SK-N-MC (cell line): ENCODE results near the gene ELMO1.

Experiments used
- DNase-seq: peaks from one replicate; pipeline ENCODE4 v3.0.0-alpha.2; 2011; ENCODE audit warnings: low read depth, low spot score
- H3K27ac ChIP-seq: fragments of 200-600 bp; sonication (generic); 2 replicates; pipeline ENCODE4 v1.5.1; 2016; ENCODE audit warnings: mixed run types
- H3K36me3 ChIP-seq: fragments of 200-600 bp; sonication (generic); 2 replicates; pipeline ENCODE4 v1.6.1; 2017; ENCODE audit warnings: antibody characterized with exemption, low read length, mixed read lengths; ENCODE audit not compliant: insufficient read depth
- H3K4me3 ChIP-seq: fragments of 200-600 bp; sonication (generic); 2 replicates; pipeline ENCODE4 v1.5.1; 2016
- H3K9ac ChIP-seq: fragments of 200-600 bp; sonication (generic); 2 replicates; pipeline ENCODE4 v1.8.0; 2017; ENCODE audit warnings: mixed run types, mixed read lengths; ENCODE audit not compliant: insufficient read length
- H3K9me3 ChIP-seq: fragments of 200-600 bp; sonication (generic); 2 replicates; pipeline ENCODE4 v1.6.1; 2017; ENCODE audit warnings: low read depth, mild to moderate bottlenecking, antibody characterized with exemption, low read length, moderate library complexity, mixed read lengths
- EZH2 ChIP-seq: fragments of 200-600 bp; sonication (generic); IDR thresholded peaks from one replicate; pipeline ENCODE4 v1.6.1; 2017; ENCODE audit warnings: antibody characterized with exemption
- FOXP2 ChIP-seq: optimal IDR thresholded peaks from 2 replicates; pipeline ENCODE3; 2011; ENCODE audit warnings: mild to moderate bottlenecking, moderate library complexity; ENCODE audit not compliant: insufficient read depth; ENCODE audit errors: extremely low read length, control extremely low read depth
- POLR2AphosphoS5 ChIP-seq: IDR thresholded peaks from 2 replicates; pipeline ENCODE4 v1.6.1; 2012; ENCODE audit warnings: mild to moderate bottlenecking, low read depth, low read length, borderline replicate concordance

ELMO1 gene

DNA sequence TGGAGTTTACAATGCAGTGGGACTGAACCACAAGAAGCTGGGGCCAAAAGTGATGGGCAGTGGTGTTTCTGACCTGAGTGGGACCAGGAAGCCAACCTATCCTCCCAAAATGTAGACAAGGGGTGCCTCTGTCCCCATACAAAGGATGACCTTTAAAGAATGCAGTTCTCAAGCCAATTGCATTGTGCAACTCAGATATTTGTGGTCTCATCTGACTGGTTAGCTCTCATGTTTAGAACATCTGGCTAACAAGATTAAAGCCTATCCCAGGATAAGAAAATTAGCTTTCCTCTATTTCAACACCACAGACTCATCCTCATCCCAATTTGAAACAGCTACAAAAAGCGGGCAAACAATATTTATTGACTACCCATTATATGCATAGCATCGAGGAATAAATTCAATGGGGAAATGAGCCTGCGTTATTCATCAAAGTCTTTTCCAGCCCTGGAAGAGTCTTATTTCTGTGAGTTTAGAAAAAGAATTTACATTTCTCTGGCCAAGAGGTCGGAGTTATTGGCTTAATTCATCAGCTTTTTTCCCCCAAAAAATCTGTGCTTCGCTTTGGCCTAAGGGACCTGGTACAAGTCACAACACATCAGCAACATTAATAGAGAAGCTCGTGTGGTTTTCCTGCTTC is 26.7 kb downstream of the ELMO1 start:
- DNase-seq, result no peak
- H3K9ac ChIP-seq, result no peak overlapping the region
- no peaks in the 10 kb centered on the region for H3K9me3 ChIP-seq
- H3K4me3 ChIP-seq, result no peak overlapping the region
- no peak for TF ChIP-seq POLR2AphosphoS5
- TF ChIP-seq EZH2, result no peak
- TF ChIP-seq FOXP2, result no peak
- no peaks in the 10 kb centered on the region for H3K36me3 ChIP-seq
- H3K27ac ChIP-seq, result no peak overlapping the region

DNA sequence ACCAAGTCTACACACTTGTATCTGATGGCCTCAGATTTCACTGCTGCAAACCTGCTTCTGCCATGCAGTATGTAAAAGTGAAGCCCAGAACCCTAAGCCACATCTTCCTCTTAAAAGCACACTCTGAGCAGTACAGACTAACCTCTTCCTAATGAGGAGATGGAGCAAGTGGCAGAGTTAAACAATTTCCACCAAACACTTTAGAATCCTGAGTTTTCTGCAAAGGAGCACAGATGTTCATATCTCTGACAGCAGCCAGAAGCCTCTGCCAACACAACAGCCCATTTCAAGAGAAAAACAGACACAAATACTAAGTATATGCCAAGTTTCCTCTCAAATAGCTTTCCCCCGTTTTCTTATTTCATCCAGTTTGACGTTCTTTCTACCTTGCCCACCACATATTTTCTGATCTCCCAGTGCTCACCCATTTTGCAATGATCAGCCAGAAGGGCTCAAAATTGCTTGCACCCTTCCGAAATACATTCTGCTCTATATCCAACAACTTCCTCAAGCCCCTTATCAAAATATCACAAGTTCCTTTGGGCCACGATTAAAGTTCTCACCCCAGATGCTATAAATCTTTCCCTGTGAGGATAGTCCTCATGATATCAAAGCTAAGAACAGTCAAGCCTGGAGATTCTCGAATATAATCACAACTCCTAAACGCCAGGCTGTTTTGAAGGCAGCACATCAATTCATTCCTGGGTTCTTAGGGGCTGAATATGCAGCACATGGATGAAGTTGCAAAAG is 27.5 kb downstream of the ELMO1 start:
- no peak for TF ChIP-seq EZH2
- TF ChIP-seq POLR2AphosphoS5, result no peak
- no peak for TF ChIP-seq FOXP2
- Histone ChIP-seq H3K9ac (no peak overlapping the region), H3K9me3 (no peaks in the 10 kb centered on the region), H3K27ac (no peak overlapping the region), H3K36me3 (no peaks in the 10 kb centered on the region), H3K4me3 (no peak overlapping the region)
- DNase-seq, result no peak

DNA sequence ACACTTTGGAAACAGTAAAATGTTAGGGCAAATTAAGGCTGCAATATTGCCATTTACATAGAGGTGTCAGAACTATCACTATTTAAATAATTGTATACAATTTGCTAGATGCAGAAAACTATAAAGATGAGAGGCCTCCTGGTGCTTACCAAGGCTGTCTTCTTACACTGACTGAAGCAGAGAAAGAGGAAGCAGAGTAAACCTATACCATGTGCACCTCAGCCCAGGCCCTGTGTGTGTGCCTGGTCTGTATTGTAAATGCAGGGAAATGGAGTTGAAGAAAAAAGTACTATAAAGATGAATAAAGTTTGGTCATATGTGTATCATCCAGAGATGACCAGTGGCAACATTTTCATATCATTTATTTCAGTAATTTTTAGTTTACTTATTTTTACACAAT is 29.2 kb downstream of the ELMO1 start:
- Histone ChIP-seq H3K4me3 (no peak overlapping the region), H3K9ac (no peak overlapping the region), H3K9me3 (no peaks in the 10 kb centered on the region), H3K36me3 (no peaks in the 10 kb centered on the region), H3K27ac (no peak overlapping the region)
- TF ChIP-seq POLR2AphosphoS5 (no peak), EZH2 (no peak), FOXP2 (no peak)
- DNase-seq, result no peak

DNA sequence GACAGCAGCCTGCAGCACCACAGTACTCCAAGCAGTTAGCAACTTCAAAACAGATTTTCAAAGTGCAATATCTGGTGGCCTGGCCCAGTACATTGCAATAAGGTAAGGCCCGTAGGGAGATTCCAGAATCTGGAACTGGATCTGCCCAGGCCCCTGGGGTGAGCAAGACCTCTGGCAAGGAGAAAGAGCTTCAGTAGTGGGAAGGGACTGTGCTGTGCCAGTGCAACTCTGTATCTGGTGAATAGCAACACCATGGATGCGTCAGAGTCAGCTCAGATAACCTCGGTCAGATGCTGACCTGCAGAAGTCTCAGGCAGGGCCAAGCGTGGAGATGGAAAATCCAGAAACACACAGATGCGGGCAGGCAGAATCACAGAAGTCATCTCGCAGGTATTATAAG is 30.3 kb downstream of the ELMO1 start:
- Histone ChIP-seq H3K9me3 (no peaks in the 10 kb centered on the region), H3K27ac (no peak overlapping the region), H3K36me3 (no peaks in the 10 kb centered on the region), H3K4me3 (no peak overlapping the region), H3K9ac (no peak overlapping the region)
- no peak for DNase-seq
- no peak for TF ChIP-seq POLR2AphosphoS5

DNA sequence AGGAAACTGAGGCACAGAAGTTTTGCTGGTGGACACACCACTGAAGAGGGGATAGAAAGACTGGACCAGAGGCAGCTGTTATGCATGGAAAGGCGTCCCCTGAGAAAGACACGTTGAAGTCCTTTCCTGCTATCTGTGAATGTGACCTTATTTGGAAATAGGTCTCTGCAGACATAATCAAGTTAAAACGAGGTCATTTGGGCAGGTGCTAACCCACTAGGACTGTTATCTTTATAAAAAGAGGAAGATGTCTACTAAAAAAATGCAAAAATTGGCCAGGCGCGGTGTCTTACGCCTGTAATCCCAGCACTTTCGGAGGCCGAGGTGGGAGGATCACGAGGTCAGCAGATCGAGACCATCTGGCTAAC is 31.6 kb downstream of the ELMO1 start:
- no peaks in the 10 kb centered on the region for H3K36me3 ChIP-seq

DNA sequence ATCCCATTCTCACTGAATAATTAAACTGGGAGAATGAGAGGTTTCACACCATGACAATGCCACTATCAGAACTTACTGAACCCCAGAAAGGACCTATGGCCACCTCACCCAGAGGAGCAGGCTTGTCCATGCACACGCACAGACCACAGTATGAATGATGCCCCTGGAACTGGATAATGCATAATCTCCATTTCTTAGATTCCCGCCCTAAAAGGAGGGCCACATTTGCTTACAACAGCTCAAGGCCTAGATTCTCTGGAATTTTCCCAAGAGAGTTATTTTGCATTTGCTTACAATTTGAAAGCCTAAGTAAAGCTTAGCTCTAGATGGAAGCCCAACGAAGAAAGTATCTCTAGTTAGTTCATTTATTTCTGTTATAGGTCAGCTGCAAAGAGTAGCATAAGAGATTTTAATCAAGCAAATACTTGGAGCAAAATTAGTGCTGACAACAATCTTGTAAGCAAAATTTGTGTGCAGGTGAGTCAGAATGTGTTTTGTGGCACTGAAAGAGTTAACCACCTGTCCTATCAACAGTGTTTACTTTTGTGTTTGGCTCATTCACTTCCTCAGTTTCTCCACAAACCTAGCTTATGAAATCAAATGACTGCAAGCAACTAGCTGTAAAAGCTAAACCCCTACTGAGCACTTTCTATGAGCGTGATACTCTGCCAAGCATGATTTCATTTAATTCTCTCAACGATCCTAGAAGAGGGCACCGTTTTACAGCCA is 32.1 kb downstream of the ELMO1 start:
- H3K27ac ChIP-seq, result no peak overlapping the region
- TF ChIP-seq POLR2AphosphoS5, result no peak
- TF ChIP-seq EZH2, result no peak
- TF ChIP-seq FOXP2, result no peak
- no peak overlapping the region for H3K9ac ChIP-seq
- no peaks in the 10 kb centered on the region for H3K9me3 ChIP-seq
- no peak for DNase-seq
- no peaks in the 10 kb centered on the region for H3K36me3 ChIP-seq
- no peak overlapping the region for H3K4me3 ChIP-seq

More for the DNA sequence above, 31.6 kb downstream of the ELMO1 start:
- Histone ChIP-seq H3K9ac (no peak overlapping the region), H3K27ac (no peak overlapping the region), H3K9me3 (no peaks in the 10 kb centered on the region), H3K4me3 (no peak overlapping the region)
- TF ChIP-seq POLR2AphosphoS5, result no peak
- no peak for TF ChIP-seq EZH2
- TF ChIP-seq FOXP2, result no peak
- no peak for DNase-seq

DNA sequence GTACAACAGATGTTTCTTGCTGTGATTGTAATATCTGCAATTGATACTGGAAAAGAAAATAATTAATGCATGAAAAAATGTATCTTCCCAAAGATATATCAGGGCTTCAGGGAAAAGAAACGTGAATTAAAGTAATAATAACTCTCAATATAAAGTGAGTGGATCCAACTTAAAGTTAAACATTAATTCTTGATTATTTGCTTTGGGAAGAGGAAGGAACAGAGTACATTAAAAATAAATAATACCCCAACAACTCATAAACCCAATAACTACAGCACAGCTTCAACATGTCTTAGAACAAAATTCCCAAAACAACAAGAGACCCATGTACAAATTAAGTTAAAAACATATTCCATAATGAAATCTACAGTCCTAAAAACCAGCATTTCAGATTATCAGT is 33.0 kb downstream of the ELMO1 start:
- Histone ChIP-seq H3K27ac (no peak overlapping the region), H3K9me3 (no peaks in the 10 kb centered on the region), H3K9ac (no peak overlapping the region), H3K36me3 (no peaks in the 10 kb centered on the region), H3K4me3 (no peak overlapping the region)
- TF ChIP-seq POLR2AphosphoS5, result no peak
- no peak for TF ChIP-seq FOXP2
- no peak for TF ChIP-seq EZH2
- DNase-seq, result no peak

DNA sequence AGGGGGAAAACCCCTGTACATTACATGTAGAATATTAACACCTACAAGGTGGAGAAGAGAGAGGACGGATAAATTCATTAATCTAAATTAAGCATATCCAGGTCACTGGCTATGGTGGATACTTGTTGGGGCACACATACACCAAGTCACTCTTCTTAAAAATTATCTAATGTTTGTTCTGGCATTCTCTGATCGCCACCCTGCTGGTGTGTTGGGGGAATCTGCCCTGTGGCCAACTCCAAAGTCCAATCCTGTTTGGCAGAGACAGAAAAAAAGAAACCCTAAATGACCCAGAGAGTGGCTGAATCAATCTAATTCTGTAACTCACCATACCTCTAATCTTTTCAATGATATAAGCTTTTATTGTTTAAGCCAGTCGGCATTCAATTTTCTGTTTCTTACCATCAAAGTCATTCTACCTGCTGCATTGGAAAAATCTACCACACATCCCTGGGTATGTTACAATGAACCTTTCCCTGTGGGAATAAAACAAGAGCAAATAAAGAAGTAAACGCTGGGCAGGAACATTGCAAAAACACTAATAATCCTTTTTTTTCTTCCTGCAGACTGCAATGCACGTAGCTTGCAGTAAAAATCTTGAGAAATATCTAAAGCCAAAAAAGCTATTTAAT is 34.2 kb downstream of the ELMO1 start:
- H3K27ac ChIP-seq, result no peak overlapping the region
- TF ChIP-seq POLR2AphosphoS5, result no peak
- TF ChIP-seq FOXP2, result no peak
- TF ChIP-seq EZH2, result no peak
- no peak overlapping the region for H3K4me3 ChIP-seq
- no peak overlapping the region for H3K9ac ChIP-seq
- no peak for DNase-seq
- no peaks in the 10 kb centered on the region for H3K36me3 ChIP-seq
- H3K9me3 ChIP-seq, result no peaks in the 10 kb centered on the region
